SIG-M5 (cell line): ENCODE results near the gene IFNA6.

Experiments
- DNase-seq: peaks from one replicate; lab custom pipeline; 2025; lab: John Stamatoyannopoulos, UW

Gene IFNA6

GRCh38 chr9:21331676-21332402, 18.8 kb downstream of the IFNA6 start:
- no peak for DNase-seq

DNA sequence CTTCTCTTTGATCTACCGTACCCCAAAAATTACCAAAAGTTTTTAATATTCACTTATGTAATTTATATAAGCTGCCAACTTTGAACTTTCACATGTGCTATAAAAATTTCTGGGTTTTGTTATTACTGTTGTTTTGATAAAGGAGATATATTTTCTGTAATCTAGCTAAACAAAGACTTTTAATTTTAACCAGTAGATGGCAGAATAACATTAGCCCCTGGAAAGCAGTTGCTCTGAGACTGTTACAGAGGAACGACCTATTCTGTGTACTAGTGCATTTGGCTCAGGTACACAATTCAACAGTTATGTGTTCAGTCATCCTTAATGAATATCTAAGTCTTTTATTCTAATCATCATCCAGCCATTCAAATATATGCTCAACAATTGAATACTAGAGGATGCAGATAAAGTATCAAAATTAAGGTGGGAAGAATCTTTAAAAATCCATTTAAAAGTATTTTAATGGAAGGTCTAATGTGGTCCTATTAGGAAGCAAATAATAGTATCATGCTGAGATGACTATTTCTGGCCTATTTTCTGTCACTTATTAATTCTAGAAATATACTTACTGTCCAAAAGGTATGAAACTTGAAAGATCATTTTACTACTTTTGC, 24.1 kb downstream of the IFNA6 start:
- no peak for DNase-seq

DNA sequence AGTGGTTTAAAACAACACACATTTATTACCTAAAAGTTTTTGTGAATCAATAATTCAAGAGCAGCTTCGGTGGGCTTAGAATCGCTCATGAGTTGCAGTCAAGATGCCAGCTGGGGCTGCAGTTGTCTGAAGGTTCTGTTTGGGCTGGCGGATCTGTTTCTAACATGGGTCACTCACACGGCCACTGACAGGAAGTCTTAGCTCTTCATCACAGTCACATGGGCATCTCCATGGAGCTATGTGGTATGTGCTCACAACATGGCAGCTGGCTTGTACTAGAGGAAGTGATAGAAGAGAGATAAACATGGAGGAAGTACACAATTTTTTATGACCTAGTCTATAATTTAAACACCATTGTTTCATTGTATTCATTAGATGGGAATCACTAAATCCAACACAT, 26.6 kb downstream of the IFNA6 start:
- DNase-seq = no peak

DNA sequence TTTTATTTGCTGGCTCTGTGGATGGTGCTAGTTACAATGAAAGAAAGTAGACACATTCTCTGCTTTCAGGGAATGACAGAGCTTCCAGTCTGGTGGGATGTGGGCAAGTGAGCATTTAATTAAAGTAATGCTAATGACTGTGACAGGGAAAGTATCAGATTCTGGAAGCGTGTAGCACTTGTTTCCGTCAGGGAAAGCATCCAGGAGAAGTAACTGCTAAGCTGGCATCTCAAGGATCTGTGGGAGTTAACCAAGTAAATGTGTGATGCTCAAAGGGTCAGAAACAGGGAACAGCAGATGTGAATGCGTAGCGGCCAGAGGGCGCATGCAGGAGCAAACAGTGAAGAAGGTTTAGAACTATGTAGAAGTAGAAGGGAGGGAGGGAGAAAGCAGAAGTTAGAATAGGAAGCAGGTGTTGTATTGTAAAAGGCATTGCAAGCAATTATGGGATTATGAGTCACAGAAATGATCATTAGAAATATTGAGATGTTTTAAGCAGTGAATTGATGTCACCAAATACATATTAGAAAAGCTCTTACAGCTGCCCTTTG, 27.7 kb downstream of the IFNA6 start:
- no peak for DNase-seq

DNA sequence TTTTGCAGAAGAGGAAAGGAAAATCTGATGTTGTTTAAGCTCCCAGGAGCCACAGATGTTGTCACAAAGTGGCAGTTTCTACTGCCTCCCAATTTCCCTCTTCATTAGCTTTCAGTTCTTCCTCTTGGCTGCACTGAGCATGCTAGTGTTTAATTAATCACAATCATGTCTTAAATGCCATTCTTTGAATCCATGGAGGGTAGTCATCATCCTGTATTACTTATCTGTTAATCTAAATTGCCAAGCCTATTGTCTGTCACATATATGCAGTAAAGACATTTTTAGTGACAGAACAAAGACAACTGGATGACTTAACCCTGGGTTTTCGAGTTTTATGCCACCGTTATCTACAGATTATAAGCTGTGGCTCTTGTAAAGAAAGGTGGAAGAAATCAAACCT, 30.2 kb downstream of the IFNA6 start:
- DNase-seq = no peak

DNA sequence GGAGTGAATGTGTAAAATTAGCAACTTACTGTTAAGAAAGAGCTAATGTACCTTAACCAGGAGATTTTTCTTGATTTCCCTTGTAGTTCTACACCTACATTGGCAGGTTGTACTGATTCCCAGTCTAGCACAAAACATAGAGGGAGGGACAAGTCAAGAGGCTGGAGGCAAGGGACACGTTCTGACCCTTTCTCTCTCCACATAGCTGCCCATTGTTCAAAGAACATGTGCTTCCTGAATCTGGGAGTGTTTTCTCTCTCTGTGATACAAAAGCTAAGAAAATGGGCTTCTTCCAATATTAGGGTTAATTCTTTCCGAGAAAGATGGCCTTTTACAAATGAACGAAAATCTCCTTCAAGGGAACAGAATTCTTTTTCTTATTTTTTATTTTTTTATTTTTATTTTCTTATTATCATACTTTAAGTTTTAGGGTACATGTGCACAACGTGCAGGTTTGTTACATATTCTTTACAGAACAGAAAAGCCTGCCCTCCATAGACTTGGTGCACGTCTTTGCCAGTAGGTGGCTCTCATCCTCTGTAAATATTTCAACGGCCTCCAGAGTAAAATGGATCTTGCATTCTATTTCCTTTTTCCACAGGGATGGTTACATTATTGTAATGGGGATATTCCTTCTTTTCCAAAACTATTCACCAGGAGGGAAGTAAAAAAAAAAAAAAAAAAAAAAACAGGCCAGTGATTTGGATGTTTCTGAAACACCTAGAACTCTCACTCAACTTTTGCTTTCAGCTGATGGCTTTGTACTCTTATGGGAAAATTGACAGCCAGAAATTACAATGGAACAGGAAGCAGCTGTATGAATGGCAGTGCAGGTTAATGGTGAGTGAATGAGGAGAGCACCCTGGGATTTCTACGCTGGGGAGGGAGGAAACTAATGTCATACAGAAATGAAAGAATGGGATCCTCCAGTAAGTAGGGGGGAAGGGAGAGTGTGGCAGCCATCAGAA, 32.4 kb downstream of the IFNA6 start:
- no peak for DNase-seq

DNA sequence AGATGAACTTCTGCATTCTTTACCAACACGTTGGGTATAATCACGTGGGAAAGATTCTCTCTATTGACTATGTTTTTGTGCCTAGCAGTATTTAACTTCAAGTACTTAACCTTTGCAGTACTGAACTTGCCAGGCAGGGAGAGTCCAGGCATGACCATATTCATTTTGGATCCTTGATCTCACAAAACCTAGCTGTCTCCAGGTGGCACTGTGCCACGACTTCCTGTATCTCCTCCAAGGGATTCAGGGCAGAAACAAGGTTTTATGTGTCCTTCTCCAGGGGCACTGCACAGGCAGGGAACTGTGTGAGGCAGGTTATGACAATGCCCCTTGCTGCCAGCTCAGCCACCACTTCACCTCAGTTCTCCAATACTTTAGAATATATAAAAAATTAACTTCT, 33.8 kb downstream of the IFNA6 start:
- DNase-seq = no peak

GRCh38 chr9:21316032-21316842, 34.5 kb downstream of the IFNA6 start:
- DNase-seq = no peak

GRCh38 chr9:21314152-21314551, 36.5 kb downstream of the IFNA6 start:
- DNase-seq = no peak

DNA sequence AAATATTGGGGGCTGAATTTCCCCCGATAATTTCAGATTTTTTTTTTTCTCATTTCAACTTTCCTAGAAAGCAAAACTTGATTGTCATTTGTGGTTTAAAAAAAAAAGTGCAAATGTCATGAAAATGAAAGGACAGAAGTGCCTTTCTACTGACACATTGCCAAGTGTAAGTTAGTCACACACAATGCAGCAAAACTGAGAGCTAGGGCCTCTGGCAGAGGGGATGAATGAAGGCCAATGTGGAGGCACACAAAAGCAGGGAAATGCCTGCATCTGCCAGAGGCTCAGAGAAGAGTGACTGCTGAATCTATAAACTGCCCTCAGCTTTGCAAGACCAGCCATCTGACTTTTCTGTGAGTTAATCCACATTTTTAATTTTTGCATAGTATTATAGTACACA, 38.8 kb downstream of the IFNA6 start:
- DNase-seq = no peak

DNA sequence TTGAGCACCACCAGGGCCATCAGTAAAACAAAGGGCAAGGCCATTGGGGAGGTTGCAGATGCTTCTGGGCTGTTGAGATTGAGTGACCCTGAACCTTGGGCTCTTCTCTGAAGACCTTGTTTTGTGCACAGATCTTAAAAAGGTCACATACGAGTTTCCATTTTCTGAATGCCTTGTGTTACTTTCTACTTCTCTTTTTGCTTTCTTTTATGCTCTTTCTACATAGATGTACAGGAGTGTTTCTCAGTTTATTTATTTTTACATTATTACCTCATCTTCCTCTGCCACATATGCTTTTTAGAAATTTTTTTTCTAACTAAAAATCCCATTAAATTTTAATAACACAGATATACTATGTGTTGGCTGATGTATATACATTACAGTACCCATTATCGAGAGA, 45.5 kb downstream of the IFNA6 start, which contains the start of gene IFNA5:
IFNA5 (minus strand) TSS at position 101 of the 400 bp plus-strand sequence; CDS start at position 44, 57 bp downstream.
- DNase-seq = no peak
